Tibial nerve (tissue), 4 donors: Measurements from ENCODE around the gene OR4L1.

Experiments
- EP300 ChIP-seq, 2 donors: sonication (generic); formaldehyde crosslinking; IDR thresholded peaks; one replicate each; pipeline ENCODE4 v1.6.1; 2017; ENCODE audit warnings: antibody characterized with exemption in 2 of 2, mild to moderate bottlenecking in 1 of 2
- POLR2A ChIP-seq, 2 donors: fragments of 450-650 bp; IDR thresholded peaks; one replicate each; pipeline ENCODE4 v1.6.1; 2017; ENCODE audit warnings: antibody characterized with exemption in 2 of 2, mild to moderate bottlenecking in 2 of 2, moderate library complexity in 2 of 2
- TF ChIP-seq, protein P1 (sequence below), 5 experiments: fragments of 200-600 bp in 3 of 5; fragments of 450-650 bp in 2 of 5; sonication (generic) in 3 of 5; IDR thresholded peaks; one replicate each; pipeline ENCODE4 v1.5.1; 2016 to 2019; ENCODE audit warnings: antibody characterized with exemption in 5 of 5, mild to moderate bottlenecking in 3 of 5, moderate library complexity in 2 of 5

DNA sequence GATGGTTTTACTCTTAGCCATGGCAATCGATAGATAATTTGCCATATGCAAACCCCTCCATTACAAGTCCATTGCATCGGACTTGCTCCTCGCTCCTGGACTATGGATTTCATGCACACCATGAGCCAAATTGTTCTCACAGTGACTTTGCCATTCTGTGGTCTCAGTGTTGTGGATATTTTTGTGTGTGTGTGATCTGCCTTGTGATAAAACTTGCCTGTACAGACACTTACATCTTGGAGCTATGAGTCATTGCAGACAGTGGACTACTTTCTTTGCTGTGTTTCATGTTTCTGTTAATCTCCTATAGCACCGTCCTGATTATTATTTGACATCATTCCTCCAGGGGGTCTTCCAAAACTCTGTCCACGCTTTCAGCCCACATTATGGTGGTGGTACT, 15.6 kb upstream of the OR4L1 start:
- TF ChIP-seq, protein P1, sequence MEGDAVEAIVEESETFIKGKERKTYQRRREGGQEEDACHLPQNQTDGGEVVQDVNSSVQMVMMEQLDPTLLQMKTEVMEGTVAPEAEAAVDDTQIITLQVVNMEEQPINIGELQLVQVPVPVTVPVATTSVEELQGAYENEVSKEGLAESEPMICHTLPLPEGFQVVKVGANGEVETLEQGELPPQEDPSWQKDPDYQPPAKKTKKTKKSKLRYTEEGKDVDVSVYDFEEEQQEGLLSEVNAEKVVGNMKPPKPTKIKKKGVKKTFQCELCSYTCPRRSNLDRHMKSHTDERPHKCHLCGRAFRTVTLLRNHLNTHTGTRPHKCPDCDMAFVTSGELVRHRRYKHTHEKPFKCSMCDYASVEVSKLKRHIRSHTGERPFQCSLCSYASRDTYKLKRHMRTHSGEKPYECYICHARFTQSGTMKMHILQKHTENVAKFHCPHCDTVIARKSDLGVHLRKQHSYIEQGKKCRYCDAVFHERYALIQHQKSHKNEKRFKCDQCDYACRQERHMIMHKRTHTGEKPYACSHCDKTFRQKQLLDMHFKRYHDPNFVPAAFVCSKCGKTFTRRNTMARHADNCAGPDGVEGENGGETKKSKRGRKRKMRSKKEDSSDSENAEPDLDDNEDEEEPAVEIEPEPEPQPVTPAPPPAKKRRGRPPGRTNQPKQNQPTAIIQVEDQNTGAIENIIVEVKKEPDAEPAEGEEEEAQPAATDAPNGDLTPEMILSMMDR (IDR thresholded peaks at IDR 0.05) = no peak
- TF ChIP-seq EP300 (IDR thresholded peaks at IDR 0.05) = no peak
- no peak for TF ChIP-seq POLR2A (IDR thresholded peaks at IDR 0.05)
